Measurements from ENCODE around the gene UPF3B.

GRCh38 chrX:119816300-119816699, 36.5 kb downstream of the UPF3B start:
- TF ChIP-seq CTCF (IDR thresholded peaks at IDR 0.05) = no peak
- TF ChIP-seq POLR2A (IDR thresholded peaks at IDR 0.05) = no peak
- TF ChIP-seq POLR2AphosphoS5 (IDR thresholded peaks at IDR 0.05; ENCODE audit: insufficient read depth in 1 of 2, low read depth in 1 of 2) = no peak

Data from vagina (tissue), 2 donors.